ENCODE results near the gene EBPL. TPM values are rescaled to one million over a fixed set of nuclear protein-coding genes. Genes with fewer than 3 reads are reported as not detected.

EBPL gene
- total RNA-seq, 1 donor from 2014 or later, result 52.7 TPM

GRCh38 chr13:49646688-49647087 lies 44.6 kb downstream of the EBPL start:
- no peaks in the 10 kb centered on the region for H3K27me3 Mint-ChIP-seq (ENCODE audit: low read depth)
- no peak overlapping the region for H3K4me3 Mint-ChIP-seq

DNA sequence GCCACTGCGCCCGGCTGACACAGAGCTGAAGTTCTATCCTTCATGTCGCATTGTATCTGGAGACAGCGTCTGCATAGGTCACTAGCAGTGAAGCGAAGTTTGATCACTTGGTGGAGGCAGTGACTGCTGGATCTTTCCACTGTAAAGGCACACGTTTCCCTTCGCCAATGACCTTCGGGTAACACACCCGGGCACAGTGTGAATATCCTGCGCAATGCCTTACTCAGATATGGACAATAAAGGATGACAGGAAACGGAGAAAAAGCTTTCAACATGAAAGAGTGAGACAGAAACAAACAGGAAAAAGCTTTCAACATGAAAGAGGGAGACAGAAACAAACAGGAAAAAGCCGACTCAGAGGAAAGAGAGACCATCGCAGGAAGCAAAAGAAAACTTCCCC lies 45.8 kb downstream of the EBPL start:
- Mint-ChIP-seq H3K9me3 (no peaks in the 10 kb centered on the region), H3K27me3 (ENCODE audit: low read depth) (no peaks in the 10 kb centered on the region), H3K4me3 (no peak overlapping the region), H3K36me3 (no peaks in the 10 kb centered on the region), H3K4me1 (no peaks in the 10 kb centered on the region), H3K27ac (no peak overlapping the region)
- DNase-seq (ENCODE audit: low spot score in 2 of 2, unreplicated experiment in 2 of 2), result no peak
- TF ChIP-seq, protein P1, sequence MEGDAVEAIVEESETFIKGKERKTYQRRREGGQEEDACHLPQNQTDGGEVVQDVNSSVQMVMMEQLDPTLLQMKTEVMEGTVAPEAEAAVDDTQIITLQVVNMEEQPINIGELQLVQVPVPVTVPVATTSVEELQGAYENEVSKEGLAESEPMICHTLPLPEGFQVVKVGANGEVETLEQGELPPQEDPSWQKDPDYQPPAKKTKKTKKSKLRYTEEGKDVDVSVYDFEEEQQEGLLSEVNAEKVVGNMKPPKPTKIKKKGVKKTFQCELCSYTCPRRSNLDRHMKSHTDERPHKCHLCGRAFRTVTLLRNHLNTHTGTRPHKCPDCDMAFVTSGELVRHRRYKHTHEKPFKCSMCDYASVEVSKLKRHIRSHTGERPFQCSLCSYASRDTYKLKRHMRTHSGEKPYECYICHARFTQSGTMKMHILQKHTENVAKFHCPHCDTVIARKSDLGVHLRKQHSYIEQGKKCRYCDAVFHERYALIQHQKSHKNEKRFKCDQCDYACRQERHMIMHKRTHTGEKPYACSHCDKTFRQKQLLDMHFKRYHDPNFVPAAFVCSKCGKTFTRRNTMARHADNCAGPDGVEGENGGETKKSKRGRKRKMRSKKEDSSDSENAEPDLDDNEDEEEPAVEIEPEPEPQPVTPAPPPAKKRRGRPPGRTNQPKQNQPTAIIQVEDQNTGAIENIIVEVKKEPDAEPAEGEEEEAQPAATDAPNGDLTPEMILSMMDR (IDR thresholded peaks at IDR 0.05; ENCODE audit: unreplicated experiment), result no peak

More at GRCh38 chr13:49646688-49647087, 44.6 kb downstream of the EBPL start:
- Mint-ChIP-seq H3K4me1 (no peaks in the 10 kb centered on the region), H3K27ac (no peak overlapping the region), H3K9me3 (no peaks in the 10 kb centered on the region), H3K36me3 (no peaks in the 10 kb centered on the region)
- TF ChIP-seq, protein P1 (IDR thresholded peaks at IDR 0.05; ENCODE audit: unreplicated experiment), result no peak
- DNase-seq (ENCODE audit: low spot score in 2 of 2, unreplicated experiment in 2 of 2), result no peak

GRCh38 chr13:49643035-49643646 lies 48.1 kb downstream of the EBPL start:
- no peak overlapping the region for H3K4me3 Mint-ChIP-seq
- H3K9me3 Mint-ChIP-seq, result no peaks in the 10 kb centered on the region
- TF ChIP-seq, protein P1 (IDR thresholded peaks at IDR 0.05; ENCODE audit: unreplicated experiment), result no peak
- H3K27me3 Mint-ChIP-seq (ENCODE audit: low read depth), result no peaks in the 10 kb centered on the region
- no peak for DNase-seq (ENCODE audit: low spot score in 2 of 2, unreplicated experiment in 2 of 2)
- H3K36me3 Mint-ChIP-seq, result no peaks in the 10 kb centered on the region
- H3K4me1 Mint-ChIP-seq, result no peaks in the 10 kb centered on the region
- no peak overlapping the region for H3K27ac Mint-ChIP-seq

- no peak overlapping the region for H3K27ac Mint-ChIP-seq
- TF ChIP-seq, protein P1 (IDR thresholded peaks at IDR 0.05; ENCODE audit: unreplicated experiment), result no peak
- H3K4me1 Mint-ChIP-seq, result no peaks in the 10 kb centered on the region
- H3K27me3 Mint-ChIP-seq (ENCODE audit: low read depth), result no peaks in the 10 kb centered on the region
- no peaks in the 10 kb centered on the region for H3K36me3 Mint-ChIP-seq
- no peak overlapping the region for H3K4me3 Mint-ChIP-seq
- DNase-seq (ENCODE audit: low spot score in 2 of 2, unreplicated experiment in 2 of 2), result no peak
- H3K9me3 Mint-ChIP-seq, result no peaks in the 10 kb centered on the region
Measured at GRCh38 chr13:49641801-49642291, 49.4 kb downstream of the EBPL start.

DNA sequence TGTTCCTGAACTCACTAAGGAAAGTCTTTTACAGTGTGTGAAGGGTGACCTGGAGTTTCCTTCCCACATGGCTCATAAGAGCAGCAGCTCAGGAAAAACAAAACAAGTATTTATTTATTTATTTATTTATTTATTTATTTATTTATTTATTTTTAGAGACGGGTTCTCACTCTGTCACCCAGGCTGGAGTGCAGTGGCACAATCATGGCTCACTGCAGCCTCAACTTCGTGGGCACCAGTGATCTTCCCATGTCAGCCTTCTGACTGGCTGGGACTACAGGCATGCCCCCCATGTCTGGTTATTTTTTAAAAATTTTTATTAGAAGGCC lies 52.6 kb downstream of the EBPL start:
- H3K27me3 Mint-ChIP-seq (ENCODE audit: low read depth), result no peaks in the 10 kb centered on the region
- no peak overlapping the region for H3K27ac Mint-ChIP-seq
- no peak for DNase-seq (ENCODE audit: low spot score in 2 of 2, unreplicated experiment in 2 of 2)
- H3K4me3 Mint-ChIP-seq, result no peak overlapping the region
- no peaks in the 10 kb centered on the region for H3K9me3 Mint-ChIP-seq
- TF ChIP-seq, protein P1 (IDR thresholded peaks at IDR 0.05; ENCODE audit: unreplicated experiment), result no peak
- no peaks in the 10 kb centered on the region for H3K36me3 Mint-ChIP-seq
- no peaks in the 10 kb centered on the region for H3K4me1 Mint-ChIP-seq

All from mesothelial cell of epicardium (in vitro differentiated cells).